Urothelium cell line (cell line): Measurements from ENCODE around the gene DACT1.

Experiments used
- DNase-seq: peaks from one replicate; pipeline ENCODE4 v3.0.0; 2011; ENCODE audit warnings: low spot score, mixed read lengths
- FAIRE-seq: peaks from 2 replicates; lab custom pipeline; 2011; peaks lifted over from hg19 to GRCh38; lab: Jason Lieb, UNC

Gene DACT1

DNA sequence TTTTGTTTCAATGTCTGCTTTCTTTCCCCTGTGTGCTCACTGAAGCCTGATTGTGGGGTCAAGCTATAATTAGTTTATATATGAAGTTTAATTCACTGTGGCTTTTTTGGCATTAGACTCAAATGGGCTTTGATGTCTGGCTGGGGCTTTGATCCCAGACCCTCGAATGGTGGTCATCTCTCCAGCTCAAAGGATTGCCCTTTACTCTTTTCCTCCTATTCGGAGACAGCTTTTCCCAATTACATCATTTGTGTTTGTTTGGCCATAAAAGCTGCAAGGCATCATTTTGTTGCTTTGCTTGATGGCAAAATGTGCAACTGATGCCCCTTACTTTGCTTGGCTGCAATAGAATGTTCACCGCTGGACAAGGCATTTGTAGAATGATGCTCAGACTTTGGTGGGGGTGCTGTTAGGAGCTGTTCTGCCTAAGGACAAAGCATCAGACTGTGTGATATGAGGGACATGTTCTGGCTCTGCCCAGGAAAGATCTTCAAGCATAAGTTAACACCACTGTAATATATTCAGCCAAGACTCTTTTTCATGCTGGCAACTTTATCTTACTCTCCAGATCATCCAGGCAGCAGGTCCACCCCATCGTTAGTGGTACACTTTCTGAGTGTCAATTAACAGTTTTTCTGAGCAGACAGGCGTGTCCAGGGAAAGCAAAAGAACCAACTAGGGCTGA lies 3.2 kb upstream of the DACT1 start:
- peak; percentile 77 for FAIRE-seq
- DNase-seq: no peak

DNA sequence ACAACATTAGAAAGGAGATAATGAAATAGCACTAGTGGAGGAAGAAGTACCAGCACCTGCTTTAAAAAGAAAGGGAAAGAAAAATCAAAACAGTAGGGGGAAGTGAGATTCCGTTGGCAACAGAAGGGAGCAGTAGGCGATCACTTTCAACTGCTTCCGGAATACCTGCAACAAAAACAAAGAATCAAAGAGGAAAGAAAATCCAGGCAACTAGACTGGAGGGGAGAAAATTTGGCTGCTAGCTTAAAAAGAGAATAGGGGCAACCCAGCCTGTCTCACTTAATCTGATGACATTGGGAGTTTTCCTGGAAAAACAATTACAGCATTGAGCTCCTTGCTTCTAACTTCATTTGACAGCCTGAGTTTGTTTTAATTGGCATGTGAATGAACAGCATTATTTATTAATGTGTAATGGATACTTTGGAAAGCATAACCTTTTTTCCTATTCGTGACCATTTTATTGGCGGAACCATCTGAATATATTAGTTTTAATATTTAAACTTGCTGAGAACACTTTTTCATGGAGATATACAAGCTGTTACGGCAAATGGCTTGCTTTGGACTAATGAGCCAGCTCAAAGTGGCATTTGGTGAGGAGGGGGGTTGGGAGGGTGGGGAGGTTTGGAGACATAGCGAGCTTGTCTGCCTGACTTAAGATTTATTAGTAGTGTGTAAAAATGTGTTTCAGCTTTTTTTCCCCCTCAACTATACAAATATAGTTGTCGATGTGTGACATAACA lies 2.5 kb upstream of the DACT1 start:
- DNase-seq: no peak
- no peak for FAIRE-seq

DNA sequence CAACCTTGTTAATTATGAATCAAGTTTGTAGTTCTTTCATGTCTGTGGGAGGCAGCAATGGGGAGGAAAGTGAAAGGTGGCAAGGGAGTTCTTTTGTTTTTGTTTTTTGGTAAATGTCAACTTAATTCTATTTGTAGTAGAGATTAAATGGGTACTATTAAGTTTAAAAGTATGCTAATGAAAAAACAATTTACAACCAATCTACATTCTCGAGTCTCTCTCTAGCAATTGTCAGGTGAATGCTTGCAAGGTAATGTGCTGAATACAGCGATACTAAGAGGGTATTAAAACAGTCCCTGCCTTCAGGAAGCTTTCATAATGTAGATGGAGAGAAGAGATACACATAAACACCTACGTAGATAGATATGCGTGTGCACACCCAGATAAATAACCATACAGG lies 1.6 kb upstream of the DACT1 start:
- FAIRE-seq (no peak), DNase-seq (no peak)

- DNase-seq (peak; percentile 40), FAIRE-seq (peak; percentile 30)
Measured at GRCh38 chr14:58637040-58637390, 747 bp upstream of the DACT1 start.

- DNase-seq (peak; percentile 68), FAIRE-seq (peak; percentile 72)
Measured at GRCh38 chr14:58638231-58639197, 752 bp downstream of the DACT1 start.

GRCh38 chr14:58639198-58639565 lies 1.4 kb downstream of the DACT1 start:
- DNase-seq (no peak), FAIRE-seq (no peak)

GRCh38 chr14:58639842-58640484 lies 2.2 kb downstream of the DACT1 start:
- peak; percentile 17 for FAIRE-seq

DNA sequence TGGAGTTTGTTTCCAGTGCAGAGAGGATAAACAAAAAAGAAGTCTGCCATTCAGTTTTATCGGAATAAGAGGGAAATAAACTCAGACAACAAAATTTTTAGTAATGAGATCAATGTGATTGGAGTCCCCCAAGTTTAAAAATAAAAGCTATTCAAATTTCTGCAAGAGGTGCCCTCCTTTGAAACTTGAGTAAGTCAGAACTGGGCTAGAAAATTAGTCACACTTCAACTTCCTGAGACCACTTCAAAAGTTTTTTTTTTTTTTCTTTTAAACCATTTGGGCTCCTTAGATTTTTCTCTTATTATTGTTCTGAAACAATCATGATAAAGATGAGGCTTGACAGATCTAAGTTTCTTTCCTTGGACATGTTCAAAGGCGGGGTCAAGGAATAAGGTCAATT lies 3.2 kb downstream of the DACT1 start:
- no peak for DNase-seq
- no peak for FAIRE-seq

More at GRCh38 chr14:58639842-58640484, 2.2 kb downstream of the DACT1 start:
- peak; percentile 82 for DNase-seq

DNA sequence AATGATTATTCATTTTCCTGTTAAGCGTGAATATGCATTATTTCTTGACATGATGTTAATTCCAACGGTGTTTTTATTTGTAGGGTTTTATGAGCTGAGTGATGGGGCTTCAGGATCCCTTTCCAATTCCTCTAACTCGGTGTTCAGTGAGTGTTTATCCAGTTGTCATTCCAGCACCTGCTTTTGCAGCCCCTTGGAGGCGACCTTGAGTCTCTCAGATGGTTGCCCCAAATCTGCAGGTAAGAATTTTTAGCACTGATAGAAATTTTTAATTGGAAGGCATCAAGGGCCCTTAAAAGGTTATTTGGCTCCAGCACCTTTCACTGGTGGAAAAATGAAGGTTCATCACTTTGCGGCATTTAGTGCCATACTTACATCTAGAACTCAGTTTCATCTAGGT lies 3.7 kb downstream of the DACT1 start:
- FAIRE-seq: no peak
- no peak for DNase-seq

GRCh38 chr14:58643366-58643765 lies 5.6 kb downstream of the DACT1 start:
- FAIRE-seq (no peak), DNase-seq (no peak)

DNA sequence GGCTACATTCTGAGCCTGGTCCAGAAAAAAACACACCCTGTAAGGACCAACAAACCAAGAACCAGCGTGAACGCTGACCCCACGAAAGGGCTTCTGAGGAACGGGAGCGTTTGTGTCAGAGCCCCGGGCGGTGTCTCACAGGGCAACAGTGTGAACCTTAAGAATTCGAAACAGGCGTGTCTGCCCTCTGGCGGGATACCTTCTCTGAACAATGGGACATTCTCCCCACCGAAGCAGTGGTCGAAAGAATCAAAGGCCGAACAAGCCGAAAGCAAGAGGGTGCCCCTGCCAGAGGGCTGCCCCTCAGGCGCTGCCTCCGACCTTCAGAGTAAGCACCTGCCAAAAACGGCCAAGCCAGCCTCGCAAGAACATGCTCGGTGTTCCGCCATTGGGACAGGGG lies 7.9 kb downstream of the DACT1 start:
- no peak for DNase-seq
- peak; percentile 65 for FAIRE-seq

DNA sequence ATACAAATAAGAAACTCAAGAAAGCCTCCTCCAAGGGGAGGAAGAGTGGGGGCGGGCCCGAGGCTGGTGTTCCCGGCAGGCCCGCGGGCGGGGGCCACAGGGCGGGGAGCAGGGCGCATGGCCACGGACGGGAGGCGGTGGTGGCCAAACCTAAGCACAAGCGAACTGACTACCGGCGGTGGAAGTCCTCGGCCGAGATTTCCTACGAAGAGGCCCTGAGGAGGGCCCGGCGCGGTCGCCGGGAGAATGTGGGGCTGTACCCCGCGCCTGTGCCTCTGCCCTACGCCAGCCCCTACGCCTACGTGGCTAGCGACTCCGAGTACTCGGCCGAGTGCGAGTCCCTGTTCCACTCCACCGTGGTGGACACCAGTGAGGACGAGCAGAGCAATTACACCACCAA lies 8.7 kb downstream of the DACT1 start:
- DNase-seq (no peak), FAIRE-seq (peak; percentile 20)

- DNase-seq (no peak), FAIRE-seq (peak; percentile 79)
Measured at GRCh38 chr14:58647777-58648176, 10.0 kb downstream of the DACT1 start.

DNA sequence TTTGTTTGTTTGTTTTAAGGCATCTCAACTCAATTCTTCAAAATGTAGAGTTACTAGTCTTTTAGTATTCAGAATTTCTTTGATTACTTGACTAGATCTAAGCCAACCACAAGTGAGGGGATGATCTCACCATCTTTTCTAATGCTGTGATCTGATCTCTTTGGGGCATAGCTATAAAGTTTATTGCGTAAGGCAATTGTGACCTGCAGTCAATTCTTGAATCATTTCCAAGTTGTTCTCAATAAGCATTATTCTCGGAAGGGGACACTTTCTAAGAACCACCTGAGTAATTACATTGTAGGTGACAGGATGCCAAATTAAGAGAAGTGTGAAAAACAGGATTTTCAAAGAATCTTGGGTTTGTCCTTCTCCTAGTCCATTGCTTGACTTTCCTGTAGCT lies 13.1 kb downstream of the DACT1 start:
- peak; percentile 5 for FAIRE-seq
- DNase-seq: no peak

DNA sequence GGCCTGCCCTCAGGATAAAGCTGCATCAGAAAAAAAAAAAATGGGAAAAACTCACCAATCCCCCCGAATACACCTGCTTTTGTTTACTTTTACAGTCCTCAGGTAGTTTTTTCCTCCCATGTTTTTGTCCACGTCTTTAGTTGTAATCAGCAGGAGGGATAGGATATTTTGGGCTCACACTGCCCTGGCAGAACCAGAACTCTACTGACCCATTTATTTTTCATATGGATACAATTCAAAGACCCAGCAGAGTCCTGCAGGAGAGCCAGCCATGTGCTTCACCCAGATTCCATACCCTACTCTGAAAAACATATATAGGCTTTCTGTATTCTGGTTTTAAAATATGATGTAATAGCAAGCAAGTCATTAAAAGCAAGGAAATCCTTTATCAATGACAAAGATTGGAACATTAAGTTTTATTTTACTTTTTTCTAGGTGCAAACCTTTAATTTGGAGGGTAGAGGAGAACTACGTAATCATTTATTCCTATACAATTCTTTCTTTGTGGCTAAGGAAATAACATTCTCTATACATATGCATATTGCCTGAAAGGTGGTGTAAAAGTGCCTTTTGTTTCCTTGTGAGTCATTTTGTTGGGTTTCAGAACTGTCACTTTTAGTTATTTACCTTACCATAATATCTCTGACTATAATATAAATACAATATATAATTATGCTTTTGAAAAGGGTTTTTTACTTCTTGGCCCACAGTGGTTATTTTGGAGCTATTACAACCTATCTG lies 19.1 kb downstream of the DACT1 start:
- DNase-seq: no peak
- FAIRE-seq: no peak

DNA sequence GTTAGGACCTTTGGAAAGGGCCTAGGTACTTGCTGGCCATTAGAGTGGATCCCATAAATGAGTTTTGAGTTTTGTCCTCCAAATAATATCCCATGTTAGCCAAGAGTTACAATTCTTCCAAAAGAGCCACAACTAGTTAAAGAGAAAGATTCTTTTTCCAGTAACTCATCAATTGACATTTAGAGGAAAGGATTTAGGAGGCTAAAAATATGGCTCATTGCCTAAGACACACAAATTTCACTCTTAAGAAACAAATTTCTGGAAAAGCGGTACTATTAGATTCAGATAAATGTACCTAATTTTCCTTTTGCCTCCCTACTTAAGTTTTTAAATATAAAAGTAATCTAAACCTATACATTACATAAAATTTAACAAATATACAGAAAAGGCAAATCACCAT lies 21.3 kb downstream of the DACT1 start:
- DNase-seq: no peak

DNA sequence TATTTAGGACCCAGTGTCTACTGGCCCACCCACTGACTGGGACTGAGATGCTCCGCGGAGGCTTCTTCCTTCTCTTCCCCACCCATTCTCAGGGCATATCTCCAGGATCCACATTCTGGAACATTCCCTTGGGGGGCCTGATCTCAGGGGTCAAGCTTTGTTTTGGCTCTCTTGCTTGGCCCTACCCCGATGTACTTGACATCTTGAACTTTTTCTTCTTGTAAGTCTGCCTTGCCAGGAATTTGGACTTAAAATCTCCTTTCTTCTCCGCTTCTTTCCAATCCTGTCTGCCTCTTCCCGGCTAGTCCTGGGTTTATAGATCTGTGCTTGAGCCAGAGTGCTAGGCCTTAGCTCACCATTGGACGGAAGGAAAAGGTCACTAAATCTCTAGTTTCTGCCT lies 22.1 kb downstream of the DACT1 start:
- no peak for DNase-seq
- no peak for FAIRE-seq

More for the DNA sequence above, 21.3 kb downstream of the DACT1 start:
- no peak for FAIRE-seq

DNA sequence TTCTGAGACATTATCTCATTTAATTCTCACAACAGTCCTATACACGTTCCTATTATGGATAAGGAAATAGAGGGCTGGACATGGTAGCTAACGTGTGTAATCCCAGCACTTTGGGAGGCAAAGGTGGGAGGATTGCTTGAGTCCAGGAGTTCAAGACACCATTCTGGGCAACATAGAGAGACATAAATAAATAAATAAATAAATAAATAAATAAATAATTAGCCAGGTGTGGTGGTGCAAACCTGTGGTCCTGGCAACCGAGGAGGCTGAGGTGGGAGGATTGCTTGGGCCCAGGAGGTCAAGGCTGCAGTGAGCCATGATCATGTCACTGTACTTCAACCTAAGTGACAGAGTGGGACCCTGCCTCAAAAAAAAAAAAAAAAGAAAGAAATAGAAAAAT lies 22.6 kb downstream of the DACT1 start:
- FAIRE-seq (no peak), DNase-seq (no peak)

DNA sequence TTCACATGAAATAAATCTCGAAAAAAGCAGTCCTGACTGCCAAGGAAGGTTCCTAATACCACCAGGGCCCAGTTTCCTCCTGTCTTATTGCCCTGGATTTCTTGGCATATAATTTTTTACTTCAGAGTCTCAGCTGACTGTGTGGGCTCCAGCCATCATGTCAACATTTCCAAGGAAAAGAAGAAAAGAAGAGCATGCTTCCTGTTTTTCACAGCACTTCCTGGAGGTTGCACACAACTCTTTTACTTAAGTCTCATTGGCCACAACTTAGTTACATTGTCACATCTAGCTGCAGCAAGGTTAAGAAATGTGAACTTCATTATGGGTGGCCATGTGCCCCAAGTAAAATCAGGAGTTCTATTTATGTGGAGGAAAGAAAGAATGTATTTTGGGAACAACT lies 24.3 kb downstream of the DACT1 start:
- FAIRE-seq (no peak), DNase-seq (no peak)

- DNase-seq (no peak), FAIRE-seq (no peak)
Measured at GRCh38 chr14:58662759-58663158, 25.0 kb downstream of the DACT1 start.
